Loucy (cell line): ENCODE measurements around the gene GSTA2.
"Not testable (repeated sequence)": the region's sequence is repeated elsewhere in the genome, so short reads cannot be mapped to it uniquely, and the experiment has no call there.

Experiments used
- H2AFZ ChIP-seq: fragments of 200-600 bp; sonication (generic); 2 replicates; pipeline ENCODE4 v1.6.0; 2016; ENCODE audit warnings: antibody characterized with exemption, mild to moderate bottlenecking, low read length, moderate library complexity
- H3F3A ChIP-seq: fragments of 200-600 bp; 2 replicates; pipeline ENCODE4 v1.6.0; 2016; ENCODE audit warnings: antibody characterized with exemption, low read depth, mild to moderate bottlenecking
- H3K27me3 ChIP-seq: fragments of 200-600 bp; sonication (generic); 2 replicates; pipeline ENCODE4 v1.6.1; 2014; ENCODE audit warnings: low read length, mild to moderate bottlenecking; ENCODE audit not compliant: insufficient read depth, poor library complexity, severe bottlenecking
- H3K36me3 ChIP-seq: fragments of 200-600 bp; sonication (generic); 2 replicates; pipeline ENCODE4 v1.6.1; 2016; ENCODE audit warnings: low read length; ENCODE audit not compliant: insufficient read depth
- H3K4me1 ChIP-seq: fragments of 200-600 bp; sonication (generic); 2 replicates; pipeline ENCODE4 v1.5.1; 2014; ENCODE audit warnings: low read length, mild to moderate bottlenecking; ENCODE audit not compliant: insufficient read depth, poor library complexity, severe bottlenecking
- H3K4me2 ChIP-seq: fragments of 200-600 bp; sonication (generic); 2 replicates; pipeline ENCODE4 v1.6.0; 2014; ENCODE audit warnings: antibody characterized with exemption, low read length, low read depth, mild to moderate bottlenecking; ENCODE audit not compliant: poor library complexity, severe bottlenecking
- H3K4me3 ChIP-seq: fragments of 200-600 bp; sonication (generic); 2 replicates; pipeline ENCODE4 v1.5.1; 2014; ENCODE audit warnings: low read length, mild to moderate bottlenecking, mixed read lengths; ENCODE audit not compliant: poor library complexity, severe bottlenecking
- H3K79me2 ChIP-seq: fragments of 200-600 bp; sonication (generic); 2 replicates; pipeline ENCODE4 v1.6.1; 2014; ENCODE audit warnings: low read length; ENCODE audit not compliant: insufficient read depth
- H3K9ac ChIP-seq: fragments of 200-600 bp; sonication (generic); 2 replicates; pipeline ENCODE4 v1.6.0; 2014; ENCODE audit warnings: mild to moderate bottlenecking, low read depth, low read length, moderate library complexity; ENCODE audit not compliant: poor library complexity, severe bottlenecking
- H3K9me2 ChIP-seq: fragments of 200-600 bp; sonication (generic); replicated peaks from 2 replicates; pipeline ENCODE4 v1.6.1; 2016; ENCODE audit warnings: low read depth, low read length, mixed read lengths
- H3K9me3 ChIP-seq: fragments of 200-600 bp; sonication (generic); 2 replicates; pipeline ENCODE4 v1.6.1; 2014; ENCODE audit warnings: mild to moderate bottlenecking, antibody characterized with exemption, low read length, low read depth; ENCODE audit not compliant: insufficient read depth
- H4K20me1 ChIP-seq: fragments of 200-600 bp; sonication (generic); 2 replicates; pipeline ENCODE4 v1.6.0; 2014; ENCODE audit warnings: antibody characterized with exemption, low read length, mild to moderate bottlenecking; ENCODE audit not compliant: insufficient read depth, poor library complexity, severe bottlenecking
- CTCF ChIP-seq: fragments of 200-600 bp; sonication (generic); conservative IDR thresholded peaks from 2 replicates; pipeline ENCODE4 v1.5.1; 2014; ENCODE audit warnings: mild to moderate bottlenecking, antibody characterized with exemption, low read length
- EZH2phosphoT487 ChIP-seq: fragments of 200-600 bp; IDR thresholded peaks from 2 replicates; pipeline ENCODE4 v1.6.1; 2018; ENCODE audit warnings: antibody characterized with exemption, mild to moderate bottlenecking, moderate library complexity, borderline replicate concordance

Gene GSTA2

DNA sequence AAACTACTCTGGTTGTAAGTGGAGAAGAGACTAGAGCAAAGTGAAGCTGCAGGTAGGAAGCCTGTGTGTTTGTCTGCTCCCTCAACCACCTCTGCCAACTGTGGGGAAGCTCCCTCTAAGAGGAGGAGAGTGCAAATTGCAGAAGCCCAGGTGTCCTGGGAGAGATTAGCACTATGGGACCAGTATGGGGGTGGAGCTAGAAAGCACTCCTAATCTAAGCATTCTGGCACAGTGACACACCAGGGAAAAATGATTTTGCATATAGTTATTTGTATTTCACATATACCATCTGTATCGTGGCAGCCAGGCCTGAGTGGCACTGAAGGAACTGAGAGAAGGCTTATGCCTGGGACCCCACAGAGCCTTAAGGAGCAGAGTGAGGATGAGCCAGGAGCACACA, 27.6 kb upstream of the GSTA2 start:
- Histone ChIP-seq H4K20me1 (no peaks in the 10 kb centered on the region), H3K36me3 (no peaks in the 10 kb centered on the region), H3K9me2 (no peaks in the 10 kb centered on the region), H3K9me3 (no peaks in the 10 kb centered on the region), H3K27me3 (no peaks in the 10 kb centered on the region), H3K79me2 (no peaks in the 10 kb centered on the region), H3K4me3 (no peak overlapping the region), H3K4me1 (no peaks in the 10 kb centered on the region), H2AFZ (no peak overlapping the region), H3F3A (no peaks in the 10 kb centered on the region), H3K9ac (no peak overlapping the region), H3K4me2 (no peak overlapping the region)
- no peak for TF ChIP-seq CTCF
- no peak for TF ChIP-seq EZH2phosphoT487

- not testable (repeated sequence) for H3K4me2 ChIP-seq, H3K9me3 ChIP-seq, H3F3A ChIP-seq, H3K79me2 ChIP-seq, H3K4me3 ChIP-seq, H3K27me3 ChIP-seq, H3K36me3 ChIP-seq, H3K4me1 ChIP-seq, H3K9ac ChIP-seq, H4K20me1 ChIP-seq, H2AFZ ChIP-seq, H3K9me2 ChIP-seq
Measured at GRCh38 chr6:52789658-52790057, 26.4 kb upstream of the GSTA2 start.

DNA sequence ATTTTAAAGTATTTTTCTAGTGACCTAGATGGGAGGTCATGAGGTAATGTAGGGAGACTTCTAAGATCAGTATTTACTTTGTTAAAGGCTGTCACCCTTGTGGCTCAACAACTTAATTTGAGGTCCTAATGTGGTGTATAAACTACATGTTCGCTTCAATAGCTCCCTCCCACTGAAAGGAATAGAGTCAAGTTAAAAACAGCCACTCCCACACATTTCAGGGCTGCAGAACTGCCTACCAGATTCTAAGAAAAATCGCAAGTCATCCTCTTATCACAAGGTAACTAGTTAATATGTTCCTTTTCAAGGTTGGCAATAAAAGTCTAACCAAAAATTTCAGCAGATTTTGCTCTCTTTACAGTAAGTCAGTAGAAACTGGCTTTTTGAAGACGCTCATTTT, 25.2 kb upstream of the GSTA2 start:
- TF ChIP-seq CTCF (no peak), EZH2phosphoT487 (no peak)
- H3K4me2 ChIP-seq = no peak overlapping the region

GRCh38 chr6:52787917-52788316, 24.6 kb upstream of the GSTA2 start:
- Histone ChIP-seq H3K4me2 (no peak overlapping the region), H3K4me1 (no peaks in the 10 kb centered on the region), H3F3A (no peaks in the 10 kb centered on the region), H2AFZ (no peak overlapping the region), H3K36me3 (no peaks in the 10 kb centered on the region), H3K9me3 (no peaks in the 10 kb centered on the region), H3K27me3 (no peaks in the 10 kb centered on the region), H4K20me1 (no peaks in the 10 kb centered on the region), H3K9ac (no peak overlapping the region), H3K9me2 (no peaks in the 10 kb centered on the region), H3K4me3 (no peak overlapping the region), H3K79me2 (no peaks in the 10 kb centered on the region)
- TF ChIP-seq EZH2phosphoT487 (no peak), CTCF (no peak)

More for the DNA sequence above, 25.2 kb upstream of the GSTA2 start:
- H3K36me3 ChIP-seq = no peaks in the 10 kb centered on the region
- H3F3A ChIP-seq = no peaks in the 10 kb centered on the region
- H3K4me3 ChIP-seq = no peak overlapping the region
- no peaks in the 10 kb centered on the region for H3K4me1 ChIP-seq
- H3K27me3 ChIP-seq = no peaks in the 10 kb centered on the region
- no peak overlapping the region for H2AFZ ChIP-seq
- H3K9me2 ChIP-seq = no peaks in the 10 kb centered on the region
- no peak overlapping the region for H3K9ac ChIP-seq
- no peaks in the 10 kb centered on the region for H3K79me2 ChIP-seq
- H3K9me3 ChIP-seq = no peaks in the 10 kb centered on the region
- H4K20me1 ChIP-seq = no peaks in the 10 kb centered on the region
